GM12865 (cell line): ENCODE data around the gene PCBP3.
"Not testable (repeated sequence)": the region's sequence is repeated elsewhere in the genome, so short reads cannot be mapped to it uniquely, and the experiment has no call there.

Source experiments
- DNase-seq: peaks from one replicate; pipeline ENCODE4 v3.0.0; 2010; ENCODE audit warnings: low read depth
- H3K4me3 ChIP-seq: 2 replicates; pipeline ENCODE4 v1.5.1; 2011; ENCODE audit warnings: mild to moderate bottlenecking, low read depth, low read length, control low read depth
- CTCF ChIP-seq: IDR thresholded peaks from 2 replicates; pipeline ENCODE4 v1.5.1; 2011; ENCODE audit warnings: low read length, control low read depth, low read depth, inconsistent platforms; ENCODE audit not compliant: insufficient read depth; ENCODE audit errors: missing control alignments

The PCBP3 gene

GRCh38 chr21:45642122-45642813 lies 1.3 kb upstream of the PCBP3 start:
- no peak for TF ChIP-seq CTCF
- DNase-seq: no peak
- H3K4me3 ChIP-seq: no peak overlapping the region

- TF ChIP-seq CTCF: no peak
- H3K4me3 ChIP-seq: peak overlapping the region; percentile 44
- no peak for DNase-seq
These were observed 749 bp downstream of the PCBP3 start for GRCh38 chr21:45644041-45644906.

GRCh38 chr21:45651921-45652320 lies 8.4 kb downstream of the PCBP3 start:
- no peak for DNase-seq
- no peak for TF ChIP-seq CTCF
- H3K4me3 ChIP-seq: no peak overlapping the region

- no peak for TF ChIP-seq CTCF
- H3K4me3 ChIP-seq: no peak overlapping the region
- DNase-seq: no peak
These were observed 11.6 kb downstream of the PCBP3 start for GRCh38 chr21:45655124-45655523.

GRCh38 chr21:45656114-45656513 lies 12.6 kb downstream of the PCBP3 start:
- not testable (repeated sequence) for H3K4me3 ChIP-seq, DNase-seq

GRCh38 chr21:45661913-45662622 lies 18.5 kb downstream of the PCBP3 start:
- H3K4me3 ChIP-seq, DNase-seq: not testable (repeated sequence)

- not testable (repeated sequence) for H3K4me3 ChIP-seq, DNase-seq
These were observed 19.2 kb downstream of the PCBP3 start for GRCh38 chr21:45662623-45663245.

GRCh38 chr21:45669382-45669781 lies 25.9 kb downstream of the PCBP3 start:
- H3K4me3 ChIP-seq: no peak overlapping the region
- no peak for DNase-seq
- no peak for TF ChIP-seq CTCF
